HG03066 (cell line): ENCODE data around the gene MYADM.

Experiments
- ATAC-seq: cut with Tn5 transposase; IDR thresholded peaks from one replicate; pipeline ENCODE4 v1.9.1; 2021; ENCODE audit warnings: low read depth; ENCODE audit not compliant: unreplicated experiment

Gene MYADM

DNA sequence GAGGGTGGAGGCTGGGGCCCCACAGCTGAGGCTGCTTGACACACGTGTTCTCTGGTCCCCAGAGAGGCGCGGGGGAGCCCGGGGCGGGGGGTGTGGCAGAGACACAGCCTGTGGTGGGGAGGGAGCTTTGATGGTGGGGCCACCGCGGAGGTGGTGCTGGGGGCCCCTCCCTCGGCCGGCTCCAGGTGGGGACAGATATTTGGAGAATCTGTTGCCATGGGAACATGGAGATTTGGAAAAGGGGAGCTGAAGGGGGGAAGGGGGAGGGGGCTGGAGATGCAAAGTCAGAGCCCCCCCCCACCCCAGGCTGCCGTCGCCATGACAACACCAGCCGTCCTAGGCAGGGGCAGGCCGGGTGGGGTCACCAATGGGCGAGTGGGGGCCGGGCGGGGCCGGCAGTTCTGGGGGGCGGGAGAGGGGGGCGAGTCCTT, 15.6 kb downstream of the MYADM start:
- no peak for ATAC-seq

- no peak for ATAC-seq
These were observed 16.1 kb downstream of the MYADM start for GRCh38 chr19:53883741-53884140.

DNA sequence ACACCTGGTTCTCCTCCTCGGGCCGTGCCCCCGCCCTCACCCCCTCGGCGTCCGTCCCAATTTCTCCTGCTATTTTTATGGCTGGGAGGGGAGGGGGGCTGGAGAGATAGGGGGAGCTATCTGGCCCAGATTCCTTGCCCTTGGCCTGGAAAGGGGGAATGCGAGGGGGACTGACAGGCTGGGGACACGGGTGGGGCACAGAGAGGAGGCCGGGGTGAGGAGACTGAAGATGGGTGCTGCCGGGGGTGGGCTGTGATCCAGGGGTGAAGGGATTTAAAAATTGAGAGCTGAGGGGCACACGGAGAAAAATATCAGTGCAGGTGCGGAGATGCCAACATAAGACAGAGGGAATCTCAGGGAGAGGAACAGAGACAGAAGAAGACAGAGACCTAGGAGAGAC, 16.6 kb downstream of the MYADM start:
- no peak for ATAC-seq

DNA sequence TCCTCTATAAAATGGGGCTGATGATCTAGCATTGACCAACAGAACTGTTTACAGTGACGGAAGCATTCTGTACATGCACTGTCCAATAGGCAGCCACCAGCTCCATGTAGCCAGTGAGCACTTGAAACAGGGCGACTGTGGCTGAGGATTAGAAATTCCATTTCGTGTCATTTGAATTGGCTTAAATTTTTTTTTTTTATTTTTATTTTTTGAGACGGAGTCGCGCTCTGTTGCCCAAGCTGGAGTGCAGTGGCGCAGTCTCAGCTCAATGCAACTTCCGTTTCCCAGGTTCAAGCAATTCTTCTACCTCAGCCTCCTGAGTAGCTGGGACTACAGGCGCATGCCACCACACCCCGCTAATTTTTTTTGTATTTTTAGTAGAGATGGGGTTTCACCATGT, 17.4 kb downstream of the MYADM start:
- ATAC-seq: no peak

GRCh38 chr19:53892301-53892980, 24.8 kb downstream of the MYADM start:
- ATAC-seq: no peak

- no peak for ATAC-seq
These were observed 25.3 kb downstream of the MYADM start for GRCh38 chr19:53892981-53893325.

GRCh38 chr19:53894707-53895106, 27.0 kb downstream of the MYADM start:
- ATAC-seq: no peak

DNA sequence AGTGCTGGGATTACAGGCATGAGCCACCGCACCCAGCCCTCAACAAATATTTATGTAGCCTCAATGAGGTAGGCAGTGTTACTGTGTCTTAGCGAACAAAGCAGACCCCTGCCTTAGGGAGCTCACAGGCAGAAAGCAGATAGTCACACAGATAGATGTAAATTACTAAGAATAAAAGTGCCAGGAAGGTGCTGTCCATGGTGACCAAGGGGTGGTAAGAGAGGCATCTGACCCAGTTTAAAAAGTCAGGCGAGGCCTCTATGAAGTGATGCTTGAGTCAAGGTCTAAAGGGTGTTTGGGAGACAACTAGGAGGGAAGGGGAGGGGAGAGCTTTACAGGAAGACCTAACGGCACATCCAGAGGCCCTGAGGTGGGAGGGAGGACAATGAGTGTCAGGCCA, 29.0 kb downstream of the MYADM start:
- no peak for ATAC-seq

GRCh38 chr19:53897459-53897858, 29.8 kb downstream of the MYADM start:
- no peak for ATAC-seq

GRCh38 chr19:53898166-53898565, 30.5 kb downstream of the MYADM start:
- ATAC-seq: no peak

DNA sequence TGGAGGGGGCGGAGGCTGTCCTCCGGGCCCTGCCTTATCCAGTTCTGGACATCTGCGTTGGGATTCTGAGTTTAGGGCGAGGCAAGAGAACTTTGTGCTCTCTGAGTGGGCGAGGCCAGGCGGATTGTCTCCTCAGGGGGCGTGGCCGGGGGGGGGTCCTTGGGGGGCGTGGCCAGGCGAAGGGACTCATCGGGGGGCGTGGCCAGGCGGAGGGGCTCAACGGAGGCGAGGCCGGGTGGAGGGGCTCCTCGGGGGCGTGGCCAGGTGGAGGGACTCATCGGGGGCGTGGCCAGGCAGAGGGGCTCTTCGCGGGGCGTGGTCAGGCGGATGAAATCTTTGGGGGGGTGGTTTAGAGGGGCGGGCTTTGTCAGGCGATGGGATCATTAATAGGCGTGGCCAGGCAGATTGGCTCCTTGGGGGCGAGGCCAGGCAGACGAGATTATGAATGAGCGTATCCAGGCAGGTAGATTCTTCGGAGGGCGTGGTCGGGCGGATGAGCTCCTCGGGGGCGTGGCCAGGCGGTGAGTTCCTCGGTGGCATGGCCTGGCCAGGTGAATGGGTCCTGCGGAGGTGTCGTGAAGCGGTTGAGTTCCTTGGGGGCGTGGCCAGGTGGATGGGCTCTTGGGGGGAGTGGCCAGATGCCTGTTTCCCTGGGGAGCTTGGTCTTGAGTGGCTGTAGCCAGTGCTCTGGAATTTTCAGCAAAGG, 31.1 kb downstream of the MYADM start:
- no peak for ATAC-seq

- no peak for ATAC-seq
These were observed 32.6 kb downstream of the MYADM start for GRCh38 chr19:53900191-53900860.

GRCh38 chr19:53903055-53903680, 35.5 kb downstream of the MYADM start:
- no peak for ATAC-seq

- ATAC-seq: no peak
These were observed 37.2 kb downstream of the MYADM start for GRCh38 chr19:53904909-53905308.

- no peak for ATAC-seq
These were observed 38.1 kb downstream of the MYADM start for GRCh38 chr19:53905787-53906186.

DNA sequence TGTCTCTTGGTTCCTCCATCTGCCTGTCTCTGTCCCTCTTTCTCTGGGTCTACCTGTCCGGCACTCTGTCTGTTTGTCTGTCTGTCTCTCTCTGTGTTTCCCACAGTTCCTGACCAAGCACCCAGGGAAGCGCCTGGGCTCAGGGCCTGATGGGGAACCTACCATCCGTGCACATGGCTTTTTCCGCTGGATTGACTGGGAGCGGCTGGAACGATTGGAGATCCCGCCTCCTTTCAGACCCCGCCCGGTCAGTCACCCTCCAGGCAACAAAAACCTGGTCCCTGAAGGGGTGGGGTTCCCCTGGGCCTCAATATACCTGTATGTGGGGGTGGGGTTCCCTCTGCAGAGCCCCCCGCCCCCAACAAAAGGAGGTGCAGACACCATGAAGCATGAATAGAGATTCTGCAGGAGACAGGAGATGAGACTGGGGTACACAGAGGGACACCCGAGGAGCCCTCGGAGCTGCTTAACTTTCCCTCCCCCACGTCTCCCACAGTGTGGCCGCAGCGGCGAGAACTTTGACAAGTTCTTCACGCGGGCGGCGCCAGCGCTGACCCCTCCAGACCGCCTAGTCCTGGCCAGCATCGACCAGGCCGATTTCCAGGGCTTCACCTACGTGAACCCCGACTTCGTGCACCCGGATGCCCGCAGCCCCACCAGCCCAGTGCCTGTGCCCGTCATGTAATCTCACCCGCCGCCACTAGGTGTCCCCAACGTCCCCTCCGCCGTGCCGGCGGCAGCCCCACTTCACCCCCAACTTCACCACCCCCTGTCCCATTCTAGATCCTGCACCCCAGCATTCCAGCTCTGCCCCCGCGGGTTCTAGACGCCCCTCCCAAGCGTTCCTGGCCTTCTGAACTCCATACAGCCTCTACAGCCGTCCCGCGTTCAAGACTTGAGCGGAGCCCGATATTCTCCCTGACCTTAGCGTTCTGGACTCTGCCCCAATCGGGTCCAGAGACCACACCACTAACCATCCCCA, 38.8 kb downstream of the MYADM start:
- ATAC-seq: no peak

DNA sequence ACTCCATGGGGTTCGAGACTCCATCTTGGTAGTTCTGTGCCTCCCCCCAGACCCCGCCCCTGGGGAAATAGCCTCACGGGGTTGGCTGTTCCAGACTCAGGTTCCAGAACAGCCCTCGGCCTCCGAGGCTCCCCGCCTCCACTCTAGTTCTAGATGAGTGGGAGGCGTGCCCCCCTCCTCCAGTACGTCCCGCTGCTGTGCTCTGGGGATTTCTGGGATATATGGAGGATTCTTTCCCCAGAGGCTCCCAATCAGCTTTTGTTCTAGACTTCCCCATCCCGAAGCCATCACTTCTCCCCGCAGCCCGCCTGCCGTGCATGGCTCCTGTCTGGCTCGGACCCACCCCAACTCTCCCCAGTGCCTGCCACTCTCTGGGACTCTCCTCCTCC, 39.5 kb downstream of the MYADM start:
- no peak for ATAC-seq

DNA sequence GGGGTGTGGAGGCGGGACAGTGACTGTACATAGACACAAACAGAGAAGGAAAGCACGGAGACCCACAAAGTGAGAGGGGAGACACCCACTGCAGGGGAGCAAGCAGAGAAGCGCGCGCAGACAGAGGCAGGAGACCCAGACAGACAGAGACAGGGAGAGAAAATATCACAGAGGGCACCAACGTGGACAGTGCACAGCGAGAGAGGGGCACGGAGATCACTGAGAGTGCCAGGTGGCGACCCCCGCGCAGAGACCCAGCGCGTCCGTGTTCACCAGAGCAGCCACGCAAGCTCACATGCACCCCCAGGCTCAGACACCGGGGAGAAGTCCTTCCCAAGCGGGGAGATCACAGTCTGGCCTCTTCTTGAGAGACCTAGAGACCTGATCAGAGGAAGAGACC, 40.0 kb downstream of the MYADM start:
- ATAC-seq: no peak

- no peak for ATAC-seq
These were observed 40.6 kb downstream of the MYADM start for GRCh38 chr19:53908106-53908934.
